Neuronal stem cell (in vitro differentiated cells): Measurements from ENCODE around the gene C10orf71.

Experiments used
- DNase-seq: peaks from one replicate; pipeline ENCODE4 v3.0.0-alpha.2; 2013; ENCODE audit warnings: low spot score
- H2AFZ ChIP-seq: one replicate; pipeline ENCODE4 v1.6.1; 2013; ENCODE audit warnings: mild to moderate bottlenecking, low read length, inconsistent platforms
- H2AK5ac ChIP-seq: 2 replicates; pipeline ENCODE4 v1.6.1; 2013; ENCODE audit warnings: low read depth, mild to moderate bottlenecking, inconsistent platforms, low read length, moderate library complexity, mixed read lengths
- H2BK120ac ChIP-seq: 2 replicates; pipeline ENCODE4 v1.6.1; 2013; ENCODE audit warnings: low read depth, mild to moderate bottlenecking, inconsistent platforms, low read length, moderate library complexity, mixed read lengths
- H2BK12ac ChIP-seq: one replicate; pipeline ENCODE4 v1.6.1; 2013; ENCODE audit warnings: low read length, inconsistent platforms
- H2BK15ac ChIP-seq: 2 replicates; pipeline ENCODE4 v1.6.1; 2013; ENCODE audit warnings: mild to moderate bottlenecking, low read length, inconsistent platforms, mixed read lengths
- H2BK5ac ChIP-seq: one replicate; pipeline ENCODE4 v1.6.1; 2013; ENCODE audit warnings: inconsistent platforms, mild to moderate bottlenecking, low read length, moderate library complexity
- H3K14ac ChIP-seq: one replicate; pipeline ENCODE4 v1.6.1; 2013; ENCODE audit warnings: low read length, inconsistent platforms
- H3K18ac ChIP-seq: 2 replicates; pipeline ENCODE4 v1.6.1; 2013; ENCODE audit warnings: low read length, inconsistent platforms
- H3K23ac ChIP-seq: 2 replicates; pipeline ENCODE4 v1.6.1; 2013; ENCODE audit warnings: low read depth, mild to moderate bottlenecking, mixed read lengths, low read length, inconsistent platforms; ENCODE audit not compliant: poor library complexity
- H3K27ac ChIP-seq: replicated peaks from 3 replicates; pipeline ENCODE4 v1.5.1; 2013; ENCODE audit warnings: low read length, inconsistent platforms
- H3K27me3 ChIP-seq, 3 experiments: 2 replicates each; pipeline ENCODE4 v1.6.1; 2013; ENCODE audit warnings: low read length in 3 of 3, mild to moderate bottlenecking in 2 of 3, inconsistent platforms in 1 of 3, low read depth in 1 of 3, mixed read lengths in 1 of 3, moderate library complexity in 1 of 3; ENCODE audit not compliant: control insufficient read depth in 3 of 3, insufficient read depth in 3 of 3
- H3K36me3 ChIP-seq, 2 donors: replicated peaks in 1 of 2; 2 replicates each; pipeline ENCODE4 v1.6.1; 2013; ENCODE audit warnings: low read length in 2 of 2; ENCODE audit not compliant: control insufficient read depth in 2 of 2, insufficient read depth in 2 of 2
- H3K4ac ChIP-seq: 2 replicates; pipeline ENCODE4 v1.6.1; 2013; ENCODE audit warnings: inconsistent platforms, mild to moderate bottlenecking, low read length, moderate library complexity
- H3K4me1 ChIP-seq, 2 donors: 1 replicate in 1 of 2; 2 replicates in 1 of 2; pipeline ENCODE4 v1.6.1; 2013; ENCODE audit warnings: low read length in 2 of 2, low read depth in 1 of 2; ENCODE audit not compliant: control insufficient read depth in 2 of 2, insufficient read depth in 1 of 2
- H3K4me2 ChIP-seq: one replicate; pipeline ENCODE4 v1.6.1; 2013; ENCODE audit warnings: mild to moderate bottlenecking, low read length, inconsistent platforms; ENCODE audit not compliant: insufficient read depth, poor library complexity, severe bottlenecking
- H3K4me3 ChIP-seq, 2 donors: 2 replicates each; pipeline ENCODE4 v1.5.1; 2013; ENCODE audit warnings: low read length in 2 of 2, mild to moderate bottlenecking in 2 of 2, inconsistent platforms in 1 of 2, moderate library complexity in 1 of 2
- H3K79me1 ChIP-seq: one replicate; pipeline ENCODE4 v1.6.1; 2013; ENCODE audit warnings: low read depth, mild to moderate bottlenecking, inconsistent platforms, low read length, moderate library complexity
- H3K9ac ChIP-seq: one replicate; pipeline ENCODE4 v1.6.1; 2013; ENCODE audit warnings: mild to moderate bottlenecking, low read depth, low read length, inconsistent platforms; ENCODE audit not compliant: poor library complexity
- H3K9me3 ChIP-seq, 2 donors: replicated peaks in 1 of 2; 2 replicates each; pipeline versions ENCODE3 to v1.6.1; 2013; ENCODE audit warnings: low read length in 2 of 2, mild to moderate bottlenecking in 2 of 2, inconsistent platforms in 1 of 2, low read depth in 1 of 2, mixed read lengths in 1 of 2, moderate library complexity in 1 of 2; ENCODE audit not compliant: control insufficient read depth in 2 of 2, insufficient read depth in 1 of 2
- H4K8ac ChIP-seq: one replicate; pipeline ENCODE4 v1.6.1; 2013; ENCODE audit warnings: low read depth, mild to moderate bottlenecking, inconsistent platforms, low read length, moderate library complexity
- H4K91ac ChIP-seq: one replicate; pipeline ENCODE4 v1.6.1; 2013; ENCODE audit warnings: low read length, low read depth, mild to moderate bottlenecking, inconsistent platforms; ENCODE audit not compliant: poor library complexity
- WGBS, 2 donors: extraction: QIAGEN DNeasy Blood & Tissue Kit; methylation state at CpG; one replicate each; pipeline ENCODE4 v1.1.7; 2013; ENCODE audit warnings: missing lambda C conversion rate in 2 of 2, mixed read lengths in 1 of 2; ENCODE audit not compliant: insufficient read length in 2 of 2, insufficient replicate concordance in 1 of 2; ENCODE audit errors: extremely low coverage in 2 of 2; 5-methylcytosine and 5-hydroxymethylcytosine counted together

Gene C10orf71

GRCh38 chr10:49299816-49300139 is 808 bp downstream of the C10orf71 start:
- Histone ChIP-seq H3K23ac (no peak overlapping the region), H4K91ac (no peak overlapping the region), H3K27ac (no peak overlapping the region), H3K36me3 (no peaks in the 10 kb centered on the region), H3K27me3 (peaks cover 0 to 5% (median 0%) of the 10 kb centered on the region in 3 experiments), H2BK15ac (no peak overlapping the region), H3K79me1 (no peaks in the 10 kb centered on the region), H3K18ac (peak overlapping the region; percentile 62), H2AFZ (no peak overlapping the region), H3K4ac (no peak overlapping the region), H3K4me2 (no peak overlapping the region), H3K14ac (no peak overlapping the region), H2BK12ac (peak overlapping the region; percentile 19), H2BK120ac (no peak overlapping the region), H3K4me3 (no peak overlapping the region), H2BK5ac (no peak overlapping the region), H2AK5ac (peak overlapping the region; percentile 10), H3K9me3 (no peaks in the 10 kb centered on the region), H3K4me1 (peaks cover 0 to 30% of the 10 kb centered on the region in 2 donors), H3K9ac (no peak overlapping the region), H4K8ac (no peak overlapping the region)
- no peak for DNase-seq
- WGBS, 2 donors = no CpG with 5 or more reads among the region's 5 CpGs

GRCh38 chr10:49300140-49300974 is 1.4 kb downstream of the C10orf71 start:
- H3K23ac ChIP-seq = peak overlapping the region; percentile 8
- peak overlapping the region; percentile 27 for H3K18ac ChIP-seq
- H3K4me1 ChIP-seq = peaks cover 0 to 30% of the 10 kb centered on the region in 2 donors
- no peak overlapping the region for H3K4me2 ChIP-seq
- no peak for DNase-seq
- peaks cover 0 to 5% (median 0%) of the 10 kb centered on the region in 3 experiments for H3K27me3 ChIP-seq
- H3K4ac ChIP-seq = no peak overlapping the region
- no peak overlapping the region for H3K14ac ChIP-seq
- no peak overlapping the region for H3K4me3 ChIP-seq
- H2BK12ac ChIP-seq = no peak overlapping the region
- no peak overlapping the region for H2BK120ac ChIP-seq
- H2BK5ac ChIP-seq = no peak overlapping the region
- peak overlapping the region; percentile 30 for H2BK15ac ChIP-seq
- no peak overlapping the region for H4K91ac ChIP-seq
- H3K36me3 ChIP-seq = no peaks in the 10 kb centered on the region
- WGBS, 2 donors = no CpG with 5 or more reads among the region's 6 CpGs
- H3K27ac ChIP-seq = no peak overlapping the region
- H3K79me1 ChIP-seq = no peaks in the 10 kb centered on the region
- H4K8ac ChIP-seq = no peak overlapping the region
- H3K9ac ChIP-seq = no peak overlapping the region
- H3K9me3 ChIP-seq = no peaks in the 10 kb centered on the region
- H2AK5ac ChIP-seq = no peak overlapping the region
- no peak overlapping the region for H2AFZ ChIP-seq

GRCh38 chr10:49301302-49301701 is 2.3 kb downstream of the C10orf71 start:
- H3K18ac ChIP-seq = no peak overlapping the region
- H3K23ac ChIP-seq = no peak overlapping the region
- no peak overlapping the region for H2BK15ac ChIP-seq
- no CpG with 5 or more reads among the region's 1 CpG for WGBS, 2 donors
- H3K4me1 ChIP-seq = peaks cover 0 to 30% of the 10 kb centered on the region in 2 donors
- no peak overlapping the region for H2AK5ac ChIP-seq
- H3K4me2 ChIP-seq = no peak overlapping the region
- no peak overlapping the region for H2AFZ ChIP-seq
- no peak overlapping the region for H3K9ac ChIP-seq
- H2BK12ac ChIP-seq = no peak overlapping the region
- no peak overlapping the region for H3K4ac ChIP-seq
- H4K91ac ChIP-seq = no peak overlapping the region
- H3K79me1 ChIP-seq = no peaks in the 10 kb centered on the region
- no peak overlapping the region for H3K14ac ChIP-seq
- no peak overlapping the region for H3K27ac ChIP-seq
- H2BK5ac ChIP-seq = no peak overlapping the region
- H4K8ac ChIP-seq = no peak overlapping the region
- no peak for DNase-seq
- H3K27me3 ChIP-seq = peaks cover 0 to 4% (median 0%) of the 10 kb centered on the region in 3 experiments
- no peak overlapping the region for H3K4me3 ChIP-seq
- no peaks in the 10 kb centered on the region for H3K36me3 ChIP-seq
- H3K9me3 ChIP-seq = no peaks in the 10 kb centered on the region
- H2BK120ac ChIP-seq = no peak overlapping the region

GRCh38 chr10:49302088-49302487 is 3.1 kb downstream of the C10orf71 start:
- Histone ChIP-seq H4K91ac (no peak overlapping the region), H3K4me1 (peaks cover 0 to 25% of the 10 kb centered on the region in 2 donors), H3K27me3 (no peaks in the 10 kb centered on the region), H3K27ac (no peak overlapping the region), H2BK15ac (no peak overlapping the region), H3K4ac (no peak overlapping the region), H2BK12ac (no peak overlapping the region), H2BK120ac (no peak overlapping the region), H3K9me3 (no peaks in the 10 kb centered on the region), H3K79me1 (no peaks in the 10 kb centered on the region), H3K23ac (peak overlapping the region; percentile 59), H3K4me3 (no peak overlapping the region), H3K9ac (no peak overlapping the region), H3K18ac (no peak overlapping the region), H2AFZ (no peak overlapping the region), H3K4me2 (no peak overlapping the region), H2AK5ac (no peak overlapping the region), H2BK5ac (no peak overlapping the region), H3K14ac (no peak overlapping the region), H3K36me3 (no peaks in the 10 kb centered on the region), H4K8ac (no peak overlapping the region)
- WGBS, 2 donors = no CpG with 5 or more reads among the region's 2 CpGs
- DNase-seq = no peak
